A549 (cell line): ENCODE measurements around the gene SIAH3.

ENCODE experiments used
- CBX8 ChIP-seq: fragments of 200-600 bp; sonication (generic); IDR thresholded peaks from 2 replicates; pipeline ENCODE4 v1.6.1; 2016
- CEBPB ChIP-seq, 2 experiments: fragments of >200 bp in 1 of 2; sonication (Bioruptor Twin) in 1 of 2; formaldehyde crosslinking in 1 of 2; IDR thresholded peaks; 2 replicates each; pipeline ENCODE4 v1.6.1; 2012 to 2016
- CHD2 ChIP-seq: fragments of 150-350 bp; IDR thresholded peaks from 2 replicates; pipeline ENCODE4 v1.6.1; 2014; ENCODE audit warnings: low read length; ENCODE audit not compliant: partially characterized antibody
- CTCF ChIP-seq: fragments of >200 bp; sonication (Bioruptor Twin); formaldehyde crosslinking; IDR thresholded peaks from 3 replicates; pipeline ENCODE4 v1.5.1; 2016
- HOXB13 ChIP-seq: fragments of 250-450 bp; sonication (Bioruptor Pico); IDR thresholded peaks from 2 replicates; pipeline ENCODE4 v1.5.0; 2020; ENCODE audit warnings: low read depth, mild to moderate bottlenecking, moderate library complexity
- KDM1A ChIP-seq: fragments of 200-600 bp; sonication (generic); IDR thresholded peaks from 2 replicates; pipeline ENCODE4 v1.6.1; 2016; ENCODE audit warnings: low read depth, mild to moderate bottlenecking
- NFE2L2 ChIP-seq: fragments of 150-350 bp; conservative IDR thresholded peaks from 2 replicates; pipeline ENCODE4 v1.6.1; 2014; ENCODE audit warnings: low read length
- POLR2A ChIP-seq: IDR thresholded peaks from 2 replicates; pipeline ENCODE4 v1.6.1; 2012; ENCODE audit warnings: mild to moderate bottlenecking, low read length
- REST ChIP-seq: fragments of 200-600 bp; sonication (generic); IDR thresholded peaks from 2 replicates; pipeline ENCODE4 v1.6.1; 2016; ENCODE audit warnings: antibody characterized with exemption, mild to moderate bottlenecking, moderate library complexity
- TP53 ChIP-seq: fragments of 250-450 bp; sonication (Bioruptor Pico); IDR thresholded peaks from 2 replicates; pipeline ENCODE4 v1.5.0; 2021; ENCODE audit warnings: mild to moderate bottlenecking, moderate library complexity
- ZFP36 ChIP-seq: fragments of 450-650 bp; IDR thresholded peaks from 2 replicates; pipeline ENCODE4 v1.6.1; 2014; ENCODE audit warnings: borderline replicate concordance; ENCODE audit not compliant: partially characterized antibody

GRCh38 chr13:45799451-45799850 is 52.1 kb downstream of the SIAH3 start:
- TF ChIP-seq CTCF (no peak), TP53 (no peak), POLR2A (no peak), HOXB13 (CRISPR knock-in tag) (no peak), CBX8 (no peak), NFE2L2 (no peak), KDM1A (no peak), REST (no peak), ZFP36 (no peak), CHD2 (no peak), CEBPB (IDR thresholded peaks at IDR 0.05) (no peak)
